ENCODE results near the gene STPG3. TPM values are rescaled to one million over a fixed set of nuclear protein-coding genes. Genes with fewer than 3 reads are reported as not detected.
A peak's percentile ranks its signal among the peaks of the same experiment; 100 is the strongest.

The STPG3 gene
- total and polyA plus RNA-seq, 2 of the 13 experiments (the other 11 are each of a cell fraction or from before 2014, with no cell fraction given) = not detected

- TF ChIP-seq KDM5B (CRISPR knock-in tag; IDR thresholded peaks at IDR 0.05; ENCODE audit: borderline replicate concordance) (peak; percentile 79; the same call in 1 of the 2 replicates), FOXM1 (CRISPR knock-in tag; IDR thresholded peaks at IDR 0.05) (no peak), ZNF557 (CRISPR knock-in tag; IDR thresholded peaks at IDR 0.05) (no peak), HNF1B (CRISPR knock-in tag; IDR thresholded peaks at IDR 0.05) (peak; percentile 60; the same call in 1 of the 2 replicates), IKZF1 (IDR thresholded peaks at IDR 0.05) (no peak), ZMYM4 (CRISPR knock-in tag; IDR thresholded peaks at IDR 0.05) (no peak), ATRX (CRISPR knock-in tag; IDR thresholded peaks at IDR 0.05; ENCODE audit: borderline replicate concordance) (no peak), ZNF83 (CRISPR knock-in tag; IDR thresholded peaks at IDR 0.05; ENCODE audit: borderline replicate concordance) (0 out of 2 replicates have a peak, but pooled peaks have one; percentile 44), SOX5 (CRISPR knock-in tag; IDR thresholded peaks at IDR 0.05; ENCODE audit: borderline replicate concordance) (no peak), GABPB1 (CRISPR knock-in tag; IDR thresholded peaks at IDR 0.05) (peak; percentile 34; the same call in 1 of the 2 replicates), ZNF510 (CRISPR knock-in tag; IDR thresholded peaks at IDR 0.05; ENCODE audit: low read depth) (no peak), GATAD1 (CRISPR knock-in tag; IDR thresholded peaks at IDR 0.05) (0 out of 2 replicates have a peak, but pooled peaks have one; percentile 39), ELF4 (CRISPR knock-in tag; IDR thresholded peaks at IDR 0.05; ENCODE audit: borderline replicate concordance) (no peak), ZMAT5 (CRISPR knock-in tag; IDR thresholded peaks at IDR 0.05; ENCODE audit: borderline replicate concordance, low read depth) (no peak), GATA4 (IDR thresholded peaks at IDR 0.05; ENCODE audit: borderline replicate concordance, low read depth) (no peak), ZNF335 (CRISPR knock-in tag; IDR thresholded peaks at IDR 0.05) (no peak), IRF2 (CRISPR knock-in tag; IDR thresholded peaks at IDR 0.05) (no peak), REL (CRISPR knock-in tag; conservative IDR thresholded peaks at IDR 0.05) (no peak), REST (IDR thresholded peaks at IDR 0.05; ENCODE audit: borderline replicate concordance in 1 of 2, low read depth in 1 of 2, low read length in 2 of 2) (no peak), EED (CRISPR knock-in tag; IDR thresholded peaks at IDR 0.05) (no peak), JDP2 (CRISPR knock-in tag; IDR thresholded peaks at IDR 0.05; ENCODE audit: borderline replicate concordance) (no peak), GZF1 (CRISPR knock-in tag; IDR thresholded peaks at IDR 0.05) (no peak), CCDC6 (CRISPR knock-in tag; IDR thresholded peaks at IDR 0.05) (no peak; the same call in 1 of the 2 replicates), ZNF749 (CRISPR knock-in tag; IDR thresholded peaks at IDR 0.05; ENCODE audit: borderline replicate concordance) (no peak), ETV6 (CRISPR knock-in tag; conservative IDR thresholded peaks at IDR 0.05) (0 out of 2 replicates have a peak, but pooled peaks have one; percentile 38), PPARG (CRISPR knock-in tag; conservative IDR thresholded peaks at IDR 0.05) (peak; percentile 48; the same call in 1 of the 2 replicates)
Observed at GRCh38 chr9:137253717-137254623, 2.9 kb downstream of the STPG3 start (continued).

Measured in HepG2 (cell line).